GM06990 (cell line): ENCODE data around the gene FGF3.

Experiments used
- DNase-seq: peaks from one replicate; pipeline ENCODE4 v3.0.0-alpha.2; 2011; ENCODE audit not compliant: insufficient read length; ENCODE audit errors: extremely low read depth
- H3K27me3 ChIP-seq: replicated peaks from 2 replicates; pipeline ENCODE4 v1.6.0; 2011; ENCODE audit warnings: low read length; ENCODE audit not compliant: control insufficient read depth, insufficient read depth
- H3K36me3 ChIP-seq: 2 replicates; pipeline ENCODE4 v1.5.1; 2011; ENCODE audit warnings: low read length; ENCODE audit not compliant: control insufficient read depth, insufficient read depth
- H3K4me3 ChIP-seq: replicated peaks from 2 replicates; pipeline ENCODE4 v1.5.1; 2011; ENCODE audit warnings: low read depth, mild to moderate bottlenecking, control low read depth, low read length
- CTCF ChIP-seq: IDR thresholded peaks from 2 replicates; pipeline ENCODE4 v1.5.1; 2011; ENCODE audit warnings: low read length, control low read depth, mild to moderate bottlenecking, inconsistent platforms; ENCODE audit not compliant: insufficient read depth, poor library complexity, severe bottlenecking

Gene FGF3

DNA sequence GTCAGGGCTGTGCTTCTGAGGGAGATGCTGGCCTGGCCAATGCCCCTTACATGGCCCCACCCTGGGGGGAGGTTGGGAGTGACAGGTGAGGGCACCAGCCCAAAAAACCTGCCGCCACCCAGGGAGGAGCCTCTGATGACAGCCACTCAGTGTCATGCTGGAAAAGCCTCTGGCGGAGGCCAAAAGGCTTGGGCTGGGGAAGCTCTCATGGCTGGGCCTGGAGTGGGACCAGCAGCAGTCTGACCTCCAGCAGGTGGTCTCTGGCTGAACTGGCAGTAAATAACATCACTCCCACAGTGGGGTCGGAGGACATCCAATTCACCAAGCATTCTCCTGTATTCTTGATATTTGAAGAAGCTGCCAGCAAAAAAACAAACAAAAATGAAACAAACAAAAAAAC is 20.1 kb downstream of the FGF3 start:
- Histone ChIP-seq H3K36me3 (no peaks in the 10 kb centered on the region), H3K4me3 (no peak overlapping the region), H3K27me3 (no peaks in the 10 kb centered on the region)
- TF ChIP-seq CTCF: no peak
- DNase-seq: no peak

- Histone ChIP-seq H3K27me3 (no peaks in the 10 kb centered on the region), H3K4me3 (no peak overlapping the region), H3K36me3 (no peaks in the 10 kb centered on the region)
- no peak for TF ChIP-seq CTCF
- no peak for DNase-seq
Observed at GRCh38 chr11:69797737-69798528, 21.3 kb downstream of the FGF3 start.

DNA sequence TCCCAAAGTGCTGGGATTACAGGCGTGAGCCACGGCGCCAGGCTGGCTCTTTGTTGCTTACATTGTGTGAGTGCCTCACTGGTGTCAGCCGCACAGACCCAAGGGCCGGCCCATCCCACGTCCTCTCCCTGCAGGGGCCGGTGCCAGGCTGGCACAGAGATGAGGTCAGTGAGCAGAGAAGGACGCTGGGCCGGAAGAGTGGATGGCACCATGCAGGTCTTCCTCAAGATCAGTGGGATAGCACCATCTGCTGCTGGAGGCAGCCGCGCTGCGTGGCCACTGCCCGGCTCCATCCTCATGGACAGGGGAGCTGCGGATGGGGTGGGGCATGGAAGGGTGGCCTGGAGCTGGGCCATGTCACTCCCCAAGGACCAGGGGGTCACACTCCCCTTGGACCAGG is 22.1 kb downstream of the FGF3 start:
- H3K27me3 ChIP-seq: no peaks in the 10 kb centered on the region; the same call in 1 of the 2 replicates
- no peak for TF ChIP-seq CTCF

GRCh38 chr11:69796063-69796462 is 23.2 kb downstream of the FGF3 start:
- Histone ChIP-seq H3K36me3 (no peaks in the 10 kb centered on the region), H3K4me3 (no peak overlapping the region), H3K27me3 (no peaks in the 10 kb centered on the region; the same call in 1 of the 2 replicates)
- DNase-seq: no peak
- no peak for TF ChIP-seq CTCF

More for the DNA sequence above, 22.1 kb downstream of the FGF3 start:
- no peaks in the 10 kb centered on the region for H3K36me3 ChIP-seq
- no peak for DNase-seq
- H3K4me3 ChIP-seq: no peak overlapping the region

GRCh38 chr11:69791276-69792180 is 27.7 kb downstream of the FGF3 start:
- Histone ChIP-seq H3K27me3 (no peaks in the 10 kb centered on the region; the same call in 1 of the 2 replicates), H3K4me3 (no peak overlapping the region), H3K36me3 (no peaks in the 10 kb centered on the region)
- no peak for TF ChIP-seq CTCF
- no peak for DNase-seq
